Sigmoid colon (tissue), 4 donors: Measurements from ENCODE around the gene NT5C3A.
A peak's percentile ranks its signal among the peaks of the same experiment; 100 is the strongest.

Experiments used
- POLR2A ChIP-seq, 2 donors: fragments of 450-650 bp; IDR thresholded peaks; one replicate each; pipeline ENCODE4 v1.6.1; 2016; ENCODE audit warnings: antibody characterized with exemption in 2 of 2, mild to moderate bottlenecking in 2 of 2, moderate library complexity in 2 of 2
- POLR2AphosphoS5 ChIP-seq, 4 donors: sonication (generic); formaldehyde crosslinking; IDR thresholded peaks; one replicate each; pipeline ENCODE4 v1.6.1; 2017; ENCODE audit warnings: antibody characterized with exemption in 4 of 4

DNA sequence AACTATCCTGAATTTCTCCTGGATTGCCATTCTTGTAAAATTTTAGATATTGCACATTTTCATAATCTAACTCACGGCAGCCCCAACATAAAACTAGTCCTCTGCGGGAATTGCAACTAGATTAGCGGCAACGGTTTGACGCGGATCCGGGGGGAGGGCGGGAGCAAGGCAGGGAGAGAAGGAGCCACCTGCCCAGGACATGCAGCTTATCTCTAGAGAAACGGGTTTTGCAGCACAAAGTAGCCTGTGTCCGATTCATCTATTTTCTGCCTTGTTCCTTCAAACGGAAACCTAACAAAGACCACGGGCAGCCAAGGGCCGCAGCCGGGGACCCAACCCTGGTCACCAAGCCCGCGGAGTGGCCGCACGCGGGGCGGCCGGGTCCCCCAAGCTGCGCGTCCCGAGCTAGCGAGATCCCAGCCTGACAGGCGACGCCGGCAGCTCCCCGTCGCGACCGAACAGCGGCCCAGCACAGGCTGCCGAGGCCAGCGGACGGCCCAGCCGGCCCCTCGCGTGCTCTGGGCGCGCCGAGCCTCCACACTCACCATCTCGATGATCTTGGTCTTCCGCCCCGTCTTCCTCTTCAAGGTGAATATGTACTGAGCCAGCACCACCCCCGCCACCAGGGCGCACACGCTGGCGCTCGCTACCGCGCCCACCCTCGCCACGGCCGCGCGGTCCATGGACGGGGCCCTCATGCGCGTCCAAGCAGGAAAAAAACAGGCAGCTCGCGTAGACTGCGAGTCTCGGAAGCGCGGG is at the start of gene NT5C3A:
- peak; percentile 85 to 92 (median 90) for TF ChIP-seq POLR2AphosphoS5 (IDR thresholded peaks at IDR 0.05)
- peak; percentile 47 to 56 for TF ChIP-seq POLR2A (IDR thresholded peaks at IDR 0.05)
